Activated CD4-positive, CD25-positive, alpha-beta regulatory T cell treated with anti-CD3 and anti-CD28 coated beads, Interleukin-2, amount 50 U/mL, for 24 hours (primary cell): Measurements from ENCODE around the gene KIRREL3.

Source experiments
- ATAC-seq, 2 donors: fragments of 150-1000 bp; cut with Tn5 transposase; one replicate each; pipeline ENCODE4 v1.10.0; 2021; ENCODE audit warnings: mild to moderate bottlenecking in 1 of 2, moderate library complexity in 1 of 2

KIRREL3 gene

GRCh38 chr11:126497581-126498122 lies 502.9 kb downstream of the KIRREL3 start:
- ATAC-seq, result no peak

GRCh38 chr11:126496576-126497337 lies 503.8 kb downstream of the KIRREL3 start:
- no peak for ATAC-seq

DNA sequence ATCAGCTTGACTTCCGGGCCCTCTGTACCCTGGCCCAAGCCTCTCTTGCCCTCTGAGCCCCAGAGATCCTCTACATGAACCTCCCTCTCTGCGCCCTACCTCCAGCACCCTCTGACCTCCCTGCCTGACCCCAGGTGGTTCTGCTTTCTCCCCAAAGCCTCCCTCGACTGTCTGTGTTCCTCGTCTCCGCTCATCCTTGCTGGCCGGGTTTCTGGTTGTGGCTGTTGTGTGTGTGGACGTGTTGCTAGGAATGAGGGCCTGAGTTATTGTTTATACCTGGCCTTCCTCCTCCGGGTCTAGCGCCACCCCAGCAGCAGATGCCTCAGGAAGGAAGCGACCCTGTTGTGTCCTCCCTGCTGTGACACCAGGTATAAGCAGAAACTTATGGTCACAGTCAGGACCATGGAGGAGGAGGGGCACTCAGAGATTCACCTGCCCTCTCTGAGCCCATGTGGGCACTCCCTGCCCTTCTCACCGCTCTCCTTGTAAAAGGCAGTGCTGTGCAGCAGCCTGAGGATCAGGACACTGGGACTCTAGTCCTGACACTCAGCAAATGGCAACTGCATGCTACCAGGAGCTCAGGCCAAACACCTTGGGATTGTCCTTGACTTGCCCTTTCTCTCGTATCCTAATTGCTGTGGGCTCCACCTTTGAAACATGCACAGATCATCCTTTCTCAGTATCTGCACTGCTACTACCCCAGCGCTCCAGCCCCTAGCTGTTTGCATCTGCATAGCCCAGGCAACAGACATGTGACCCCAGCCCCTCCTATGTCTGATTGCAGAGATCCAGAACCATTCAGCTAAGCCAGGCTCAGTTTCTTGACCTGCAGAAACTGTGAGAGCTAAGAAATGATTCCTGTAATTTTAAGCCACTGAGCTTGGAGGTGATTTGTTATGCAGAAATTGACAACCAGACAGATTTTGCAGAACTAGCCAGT lies 505.0 kb downstream of the KIRREL3 start:
- no peak for ATAC-seq

- ATAC-seq, result no peak
These were observed 505.7 kb downstream of the KIRREL3 start for GRCh38 chr11:126494831-126495230.

DNA sequence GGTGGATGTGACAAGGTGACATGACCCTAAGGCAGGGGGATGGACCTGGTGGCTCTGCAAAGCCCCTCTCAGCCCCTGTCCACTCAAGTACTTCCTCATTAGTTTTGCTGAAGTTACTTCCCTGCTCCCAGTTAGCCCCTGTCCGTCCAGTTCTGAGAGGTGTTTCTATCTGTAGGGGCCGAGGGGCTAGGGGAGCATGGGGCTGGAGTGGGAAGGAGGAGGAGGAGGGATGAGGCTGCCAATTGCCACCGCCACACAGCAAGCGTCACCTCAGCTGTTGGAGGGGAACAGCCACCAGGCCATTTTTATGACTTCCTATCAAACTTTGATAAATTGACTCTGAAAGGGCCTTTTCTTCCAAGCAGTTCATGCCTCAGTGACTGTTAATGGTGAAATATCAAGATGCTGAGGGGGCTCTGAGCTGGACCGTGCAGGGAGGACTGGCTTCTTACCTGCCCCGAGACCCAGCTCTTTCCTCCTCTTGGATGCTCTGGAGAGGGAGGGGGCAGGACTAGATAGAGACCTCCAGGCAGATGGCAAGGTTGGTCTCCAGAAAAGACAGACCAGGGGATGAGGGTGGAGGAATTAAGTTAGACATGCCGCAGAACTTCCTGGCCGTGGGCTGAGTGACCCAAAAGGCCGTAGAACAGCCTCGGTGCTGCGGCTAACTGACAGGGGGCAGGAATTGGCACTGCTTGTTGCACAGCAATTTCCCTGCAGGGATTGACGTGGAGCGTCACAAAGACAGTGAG lies 508.1 kb downstream of the KIRREL3 start:
- no peak for ATAC-seq

DNA sequence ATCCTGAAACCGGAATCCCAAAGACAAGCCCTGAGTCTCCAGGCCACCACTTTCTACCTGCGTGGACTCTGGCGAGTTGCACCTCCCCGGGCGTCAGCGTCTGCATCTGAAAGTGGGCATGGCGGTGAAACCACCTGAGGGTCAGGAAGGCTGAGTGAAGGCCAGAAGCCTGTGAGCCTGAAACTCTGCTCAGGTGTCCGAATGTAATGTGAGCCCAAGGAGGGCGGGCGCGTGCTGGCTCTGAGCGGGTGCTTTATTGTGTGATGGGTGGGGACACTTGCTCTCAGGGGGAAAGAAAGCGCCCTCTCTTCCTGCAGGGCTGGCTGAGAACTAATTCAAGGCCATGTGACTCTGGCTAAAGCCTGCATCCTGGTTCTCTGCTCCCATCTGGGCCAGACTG lies 509.5 kb downstream of the KIRREL3 start:
- ATAC-seq, result no peak

DNA sequence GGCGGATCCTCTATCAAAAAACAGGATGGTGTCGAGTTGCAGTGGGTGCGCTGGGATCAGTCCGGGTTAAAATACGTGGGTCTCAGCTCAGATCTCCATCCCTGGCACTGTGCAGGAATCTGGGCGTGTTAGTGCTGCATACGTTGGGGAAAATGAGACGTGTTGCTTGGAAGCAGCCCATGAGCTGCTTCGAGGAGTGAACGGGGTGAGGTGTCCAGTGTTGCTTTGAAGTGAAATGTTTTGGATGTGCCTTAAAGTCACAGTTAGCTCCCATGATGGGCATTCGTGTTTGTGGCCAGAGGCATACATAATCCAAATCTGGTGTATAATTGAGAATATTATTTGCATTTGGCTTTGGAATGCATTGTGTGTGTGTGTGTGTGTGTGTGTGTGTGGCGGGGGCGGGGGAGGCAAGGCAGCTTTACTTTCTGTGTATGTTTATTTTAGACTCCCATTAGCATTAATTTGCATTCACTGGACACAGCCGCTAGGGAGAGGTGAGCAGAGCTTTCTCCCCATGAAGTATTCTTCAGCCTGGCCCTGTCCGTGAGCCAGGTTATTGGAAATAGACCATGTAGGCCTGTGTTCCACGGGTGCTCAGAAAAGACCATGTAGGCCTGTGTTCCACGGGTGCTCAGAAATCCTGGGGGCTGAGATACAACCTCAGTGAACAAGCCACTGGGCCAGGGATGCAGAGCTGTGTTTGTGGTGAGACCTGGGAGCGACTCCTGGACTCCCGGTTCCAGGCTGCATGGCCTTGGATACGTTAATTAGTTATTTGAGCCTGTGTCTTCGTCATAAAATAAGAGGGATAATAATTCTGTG lies 510.5 kb downstream of the KIRREL3 start:
- no peak for ATAC-seq

GRCh38 chr11:126488591-126489370 lies 511.8 kb downstream of the KIRREL3 start:
- no peak for ATAC-seq

DNA sequence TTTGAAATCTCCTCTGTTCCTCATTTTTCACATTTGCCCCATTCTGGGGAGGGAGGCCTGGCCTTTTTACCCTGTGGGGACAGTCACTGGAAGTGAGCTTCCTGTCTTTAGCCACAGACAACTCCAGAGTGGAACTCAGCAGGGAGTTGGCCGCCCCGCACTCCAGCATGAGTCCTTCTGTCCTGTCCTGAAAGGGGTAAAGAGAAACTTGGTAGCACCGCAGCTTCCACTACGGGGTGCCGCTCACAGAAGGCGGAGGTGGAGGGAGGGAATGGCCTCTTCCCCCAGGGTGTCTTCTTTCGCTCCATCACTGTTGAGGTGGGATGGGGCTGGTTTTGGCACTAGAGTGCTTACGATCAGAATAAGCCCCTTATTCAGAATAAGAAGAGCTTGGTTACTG lies 512.9 kb downstream of the KIRREL3 start:
- ATAC-seq, result no peak

- no peak for ATAC-seq
These were observed 514.5 kb downstream of the KIRREL3 start for GRCh38 chr11:126485986-126486635.

DNA sequence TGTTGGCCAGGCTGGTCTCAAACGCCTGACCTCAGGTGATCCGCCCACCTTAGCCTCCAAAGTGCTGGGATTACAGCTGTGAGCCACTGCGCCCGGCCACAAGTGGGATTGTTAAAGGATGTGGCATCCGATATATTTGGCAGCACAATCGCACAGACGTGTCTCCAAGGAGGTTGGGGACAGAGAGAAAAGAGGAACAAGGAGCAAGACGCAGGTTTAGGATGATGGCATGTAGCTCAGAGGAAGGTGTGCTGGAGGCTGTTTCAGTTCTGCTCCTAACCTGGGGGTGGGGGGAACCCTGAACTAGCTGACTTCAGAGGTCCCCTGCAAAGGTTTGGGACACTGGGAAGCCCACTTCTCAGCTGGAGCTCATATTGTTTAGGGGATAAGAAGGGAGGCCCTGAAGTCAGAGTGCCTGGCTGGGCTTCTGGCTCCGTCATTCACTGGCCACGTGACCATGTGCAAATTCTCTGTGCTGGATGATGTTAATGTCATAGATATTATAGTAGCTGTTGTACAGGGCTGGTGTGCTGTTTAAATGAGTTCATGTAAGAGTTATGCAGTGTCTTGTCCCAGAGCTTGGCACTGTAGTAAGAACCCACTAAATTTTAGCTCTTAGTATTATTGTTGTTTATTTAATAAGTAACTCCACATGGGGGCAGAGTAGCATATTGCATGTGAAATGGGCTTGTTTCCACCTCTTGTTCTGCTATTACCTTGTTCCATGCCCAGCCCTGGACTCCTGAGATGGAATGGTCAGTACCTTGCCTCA lies 515.4 kb downstream of the KIRREL3 start:
- ATAC-seq, result no peak

DNA sequence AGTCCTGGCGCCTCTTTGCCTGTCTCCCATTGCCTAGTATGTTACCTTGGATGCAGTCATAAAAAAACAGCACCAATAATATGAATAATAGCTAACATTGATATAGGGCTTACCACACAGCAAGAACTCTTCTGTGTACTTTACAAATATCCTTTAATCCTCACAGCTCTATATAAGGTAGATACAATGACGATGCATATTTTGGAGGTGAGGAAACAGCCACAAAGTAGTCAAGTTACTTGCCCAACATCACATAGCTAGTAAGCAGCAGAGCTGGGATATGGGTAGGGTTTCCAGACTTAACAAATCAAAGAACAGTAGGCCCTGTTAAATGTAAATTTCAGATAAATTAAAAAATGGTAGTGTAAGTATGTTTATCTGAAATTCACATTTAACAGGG lies 516.3 kb downstream of the KIRREL3 start:
- no peak for ATAC-seq

GRCh38 chr11:126483621-126484195 lies 516.9 kb downstream of the KIRREL3 start:
- ATAC-seq, result no peak

DNA sequence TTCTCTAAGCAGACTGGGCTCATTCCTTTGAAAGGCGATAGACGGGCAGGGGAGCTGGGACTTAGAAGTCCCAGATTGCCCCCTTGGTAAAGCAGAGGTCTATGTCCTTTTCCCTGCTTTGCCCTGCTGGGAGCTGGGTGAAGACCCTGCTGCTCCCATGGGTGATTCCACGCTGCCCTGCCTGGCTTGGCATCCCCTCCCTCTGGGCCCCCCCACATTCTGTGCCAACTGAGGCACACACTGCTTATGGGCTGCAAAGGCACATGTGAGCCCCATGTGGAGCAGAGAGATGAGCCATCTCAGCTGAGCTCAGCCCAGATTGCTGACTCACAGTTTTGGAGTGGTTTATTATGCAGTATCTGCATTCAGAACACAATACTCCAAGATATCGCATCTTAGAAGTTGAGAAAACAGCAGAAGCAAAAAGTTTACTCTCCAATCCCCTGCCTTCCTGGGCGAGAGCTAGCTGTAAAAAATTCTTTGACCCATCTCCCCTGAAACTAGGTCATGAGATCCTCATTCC lies 517.9 kb downstream of the KIRREL3 start:
- ATAC-seq, result no peak

DNA sequence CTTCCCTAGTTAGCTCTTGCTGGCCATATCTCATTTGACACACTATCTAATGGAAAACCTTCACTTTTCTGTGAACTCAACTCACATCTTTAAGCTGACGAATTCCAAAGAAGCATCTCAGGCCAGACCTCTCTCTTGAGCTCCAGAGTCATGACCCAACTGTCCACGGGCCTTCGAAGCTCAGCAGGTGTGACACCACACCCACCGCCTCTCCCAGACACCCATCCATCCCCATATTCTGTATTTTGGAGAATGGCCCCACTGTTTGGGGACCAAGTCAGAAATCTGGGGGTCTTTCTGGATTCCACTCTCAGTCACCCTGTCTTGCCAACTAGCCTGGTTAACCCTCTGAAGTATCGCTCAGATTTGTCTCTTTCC lies 519.3 kb downstream of the KIRREL3 start:
- ATAC-seq, result no peak

DNA sequence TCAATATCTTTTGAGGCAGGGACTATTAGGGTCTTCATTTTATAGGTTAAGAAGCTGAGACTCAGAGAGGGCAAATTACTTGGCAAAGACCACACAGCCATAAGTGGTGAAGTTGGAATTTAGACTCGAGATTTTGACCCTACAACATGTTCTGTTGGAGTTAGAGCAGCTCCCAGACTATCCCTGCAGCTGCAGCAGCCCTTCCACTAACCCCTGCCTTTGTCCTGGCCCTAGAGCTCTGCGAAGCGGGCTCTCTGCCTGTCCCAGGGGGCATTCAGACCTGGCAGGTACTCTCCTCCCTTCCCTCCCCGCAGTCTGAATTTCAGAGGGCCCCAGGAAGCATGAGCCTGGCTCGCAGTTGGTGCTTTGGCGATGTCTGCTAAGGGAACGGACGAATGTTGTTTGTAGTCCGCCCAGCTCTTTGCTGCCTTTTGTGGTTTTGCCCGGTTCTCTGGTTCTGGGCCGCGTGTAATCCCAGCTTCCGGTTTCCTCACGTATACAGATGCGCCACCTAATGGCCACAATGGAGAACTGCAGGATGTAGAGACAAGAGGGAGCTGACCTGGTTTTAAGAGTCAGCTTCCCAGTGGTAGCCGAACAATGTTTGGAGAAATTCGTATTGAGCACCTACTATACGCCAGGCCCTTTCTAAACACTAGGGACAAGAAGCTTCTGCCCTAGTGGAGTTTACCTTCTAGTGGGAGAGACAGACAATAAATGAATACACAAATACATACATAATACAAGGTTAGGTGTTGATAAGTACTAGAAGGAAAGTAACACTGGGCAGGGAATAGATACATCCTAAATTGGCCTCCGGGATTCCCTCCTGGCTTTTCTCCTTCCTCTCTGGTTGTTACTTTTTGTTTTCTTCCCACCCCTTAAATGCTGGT lies 519.9 kb downstream of the KIRREL3 start:
- ATAC-seq, result peak; percentile 71 to 78

- ATAC-seq, result no peak
These were observed 520.6 kb downstream of the KIRREL3 start for GRCh38 chr11:126480015-126480409.
